CD4-positive, alpha-beta T cell (primary cell): ENCODE measurements around the gene PLCB2. TPM values are rescaled to one million over a fixed set of nuclear protein-coding genes. Genes with fewer than 3 reads are reported as not detected.

Experiments
- ATAC-seq: fragments of 200-7000 bp; cut with Tn5 transposase; one replicate; pipeline ENCODE4 v1.10.0; 2022; ENCODE audit warnings: mild to moderate bottlenecking; ENCODE audit not compliant: poor library complexity
- CTCF ChIA-PET: fragments of 350-600 bp; sonication (Branson Sonifier 250); formaldehyde crosslinking; loops from one replicate; lab custom pipeline; 2021; ENCODE audit warnings: antibody characterized with exemption, inconsistent platforms; lab: Charles Lee
- POLR2A ChIA-PET: fragments of 350-600 bp; sonication (Branson Sonifier 250); formaldehyde crosslinking; loops from one replicate; lab custom pipeline; 2021; ENCODE audit warnings: antibody characterized with exemption, inconsistent platforms; lab: Charles Lee
- DNase-seq, 14 experiments: peaks; one replicate each; pipeline ENCODE4 v3.0.0-alpha.2; 2013 to 2020; ENCODE audit warnings: mixed read lengths in 2 of 14
- H3K27ac ChIP-seq, 2 donors: one replicate each; pipeline versions ENCODE4 v1.5.1 to v1.7.0; 2013; ENCODE audit warnings: low read length in 2 of 2, low read depth in 1 of 2, mild to moderate bottlenecking in 1 of 2
- H3K27me3 ChIP-seq, 2 experiments: 1 replicate in 1 of 2; 2 replicates in 1 of 2; pipeline versions ENCODE4 v1.6.1 to v1.7.0; 2013; ENCODE audit warnings: low read length in 2 of 2, control low read depth in 1 of 2, mild to moderate bottlenecking in 1 of 2, moderate library complexity in 1 of 2; ENCODE audit not compliant: insufficient read depth in 2 of 2, control insufficient read depth in 1 of 2
- H3K36me3 ChIP-seq: one replicate; pipeline ENCODE4 v1.6.1; 2013; ENCODE audit warnings: low read length, control low read depth; ENCODE audit not compliant: insufficient read depth
- H3K4me1 ChIP-seq: one replicate; pipeline ENCODE4 v1.6.1; 2013; ENCODE audit warnings: low read length, control low read depth; ENCODE audit not compliant: insufficient read depth
- H3K4me3 ChIP-seq: one replicate; pipeline ENCODE4 v1.5.1; 2013; ENCODE audit warnings: mild to moderate bottlenecking, low read length, moderate library complexity
- H3K9me3 ChIP-seq, 2 experiments: 1 replicate in 1 of 2; 2 replicates in 1 of 2; pipeline versions ENCODE4 v1.6.1 to v1.7.0; 2013; ENCODE audit warnings: low read length in 2 of 2, mild to moderate bottlenecking in 2 of 2, control low read depth in 1 of 2, moderate library complexity in 1 of 2; ENCODE audit not compliant: control insufficient read depth in 1 of 2, insufficient read depth in 1 of 2
- H3K27ac Mint-ChIP-seq: one replicate; pipeline ENCODE4 v1.8.0; 2020; ENCODE audit warnings: mixed read lengths
- H3K27me3 Mint-ChIP-seq: one replicate; pipeline ENCODE4 v1.8.0; 2021; ENCODE audit warnings: mixed read lengths
- H3K36me3 Mint-ChIP-seq: one replicate; pipeline ENCODE4 v1.8.0; 2021; ENCODE audit warnings: low read depth, mixed read lengths
- H3K4me1 Mint-ChIP-seq: one replicate; pipeline ENCODE4 v1.8.0; 2021; ENCODE audit warnings: low read depth, mixed read lengths
- H3K4me3 Mint-ChIP-seq: one replicate; pipeline ENCODE4 v1.8.0; 2020; ENCODE audit warnings: mild to moderate bottlenecking, mixed read lengths
- H3K9me3 Mint-ChIP-seq: one replicate; pipeline ENCODE4 v1.8.0; 2020; ENCODE audit warnings: mixed read lengths
- CTCF ChIP-seq: fragments of 200-600 bp; IDR thresholded peaks from one replicate; pipeline ENCODE4 v1.8.0; 2022; ENCODE audit warnings: antibody characterized with exemption, mild to moderate bottlenecking
- intact Hi-C, 2 experiments: fragments of 100-400 bp; cut with DNase I in 1 of 2; cut with micrococcal nuclease in 1 of 2; formaldehyde crosslinking; loops; one replicate each; pipeline versions ENCODE4 v1.15.1 to v1.9.0; 2023 to 2025; cut with DNase I, micrococcal nuclease
- total RNA-seq, 174 experiments: library from RNA in 2 of 174; stranded (reverse) in 2 of 174; gene quantifications; one replicate each; pipeline ENCODE4 v1.2.3 and lab custom pipeline; 2021 to 2026

PLCB2 gene
- total RNA-seq, 2 experiments from 2014 or later = 206 to 222 TPM

DNA sequence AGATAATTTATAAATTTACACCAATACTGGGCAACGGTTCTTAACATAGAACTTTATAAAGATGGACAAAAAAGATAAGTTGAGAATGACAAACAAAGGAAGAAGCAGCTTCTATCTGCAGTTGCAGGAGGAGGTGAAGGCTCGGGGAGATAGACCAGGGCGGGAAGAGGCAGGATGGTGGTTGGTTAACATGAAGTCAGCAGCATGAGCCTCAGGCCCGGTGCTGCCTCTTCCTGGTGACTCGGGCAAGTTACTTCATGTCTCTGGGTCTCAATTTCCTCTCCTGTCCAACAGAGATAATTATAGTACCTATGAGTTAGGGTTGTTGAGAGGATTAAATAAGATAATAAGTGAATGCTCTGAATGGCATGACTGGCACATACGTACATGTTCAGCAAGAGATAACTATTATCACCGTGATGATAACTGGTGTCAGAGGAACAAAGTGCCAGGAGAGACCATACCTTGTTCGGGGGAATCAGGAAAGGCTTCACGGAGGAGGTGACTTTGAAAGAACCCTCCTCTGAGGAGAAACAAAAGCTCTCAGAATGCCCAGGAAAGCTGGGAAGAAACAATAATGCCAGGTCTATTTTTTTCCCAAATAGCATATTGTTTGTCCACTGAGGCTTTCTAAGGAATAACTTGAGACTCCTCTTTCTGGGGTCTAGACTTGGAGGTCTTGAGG is 64.5 kb downstream of the PLCB2 start:
- CTCF ChIA-PET = no interaction called here
- intact Hi-C loops = no loop called here

DNA sequence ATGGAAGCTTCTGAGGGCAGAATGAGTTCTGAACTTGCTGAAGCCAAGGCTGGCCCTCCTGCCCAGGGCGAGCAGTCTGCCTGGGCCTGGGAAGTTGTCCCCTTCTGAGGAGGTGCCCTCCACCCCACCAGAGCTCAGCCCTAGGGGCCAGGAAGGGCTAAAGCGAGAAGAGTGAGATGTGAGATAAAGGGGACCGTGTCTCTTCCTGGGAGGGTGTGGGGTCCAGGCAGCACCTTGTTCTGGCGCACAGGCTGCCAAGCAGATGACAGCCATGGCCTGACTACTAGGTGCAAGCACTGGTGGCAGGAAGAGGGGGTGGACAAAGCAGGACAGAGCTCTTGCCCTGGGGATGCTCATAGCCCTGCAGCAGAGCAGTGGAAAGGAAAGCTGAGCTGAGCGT is 65.1 kb downstream of the PLCB2 start:
- intact Hi-C loops = no loop called here

More for the DNA sequence above, 64.5 kb downstream of the PLCB2 start:
- Mint-ChIP-seq H3K27ac (no peak overlapping the region), H3K4me1 (peaks cover 7% of the 10 kb centered on the region), H3K4me3 (no peak overlapping the region), H3K36me3 (no peaks in the 10 kb centered on the region), H3K27me3 (peaks cover 23% of the 10 kb centered on the region), H3K9me3 (no peaks in the 10 kb centered on the region)
- Histone ChIP-seq H3K27ac (no peak overlapping the region), H3K4me3 (no peak overlapping the region), H3K9me3 (peaks cover 0 to 12% of the 10 kb centered on the region in 2 experiments), H3K36me3 (no peaks in the 10 kb centered on the region), H3K27me3 (peaks cover 15 to 23% of the 10 kb centered on the region in 2 experiments), H3K4me1 (peaks cover 10% of the 10 kb centered on the region)
- TF ChIP-seq CTCF = no peak
- no peak for DNase-seq
- POLR2A ChIA-PET = no interaction called here
- ATAC-seq = no peak

DNA sequence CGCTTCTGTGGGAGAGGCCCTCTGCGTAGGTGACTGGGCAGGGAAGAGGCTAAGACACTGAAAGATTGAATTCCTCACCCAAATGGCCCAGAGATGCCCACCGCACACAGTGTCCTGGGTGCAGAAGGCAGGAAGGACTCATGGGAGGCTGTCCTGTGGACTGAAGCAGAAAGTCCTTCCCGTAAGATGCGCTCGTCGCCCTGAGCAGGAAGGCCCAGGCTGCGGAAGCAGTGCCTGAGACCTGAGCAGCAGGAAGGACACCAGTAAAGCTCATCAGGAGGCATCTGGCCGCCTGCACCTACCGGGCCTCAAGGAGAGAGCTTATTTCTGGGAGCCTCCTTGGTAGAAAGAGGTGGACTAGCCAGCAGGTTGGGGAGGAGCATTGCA is 65.5 kb downstream of the PLCB2 start:
- DNase-seq (peak in 1 of 14 experiments; percentile 20), ATAC-seq (no peak)
- Mint-ChIP-seq H3K4me3 (no peak overlapping the region), H3K27ac (no peak overlapping the region), H3K27me3 (peaks cover 30% of the 10 kb centered on the region), H3K36me3 (no peaks in the 10 kb centered on the region), H3K4me1 (peaks cover 7% of the 10 kb centered on the region), H3K9me3 (no peaks in the 10 kb centered on the region)
- intact Hi-C loops = no loop called here
- TF ChIP-seq CTCF = no peak
- CTCF ChIA-PET = no interaction called here
- POLR2A ChIA-PET = no interaction called here
- peaks cover 0 to 12% of the 10 kb centered on the region in 2 experiments for H3K9me3 ChIP-seq
- H3K27ac ChIP-seq = no peak overlapping the region
- no peaks in the 10 kb centered on the region for H3K36me3 ChIP-seq
- no peak overlapping the region for H3K4me3 ChIP-seq
- H3K4me1 ChIP-seq = peaks cover 10% of the 10 kb centered on the region
- peaks cover 15 to 23% of the 10 kb centered on the region in 2 experiments for H3K27me3 ChIP-seq

More for the DNA sequence above, 65.1 kb downstream of the PLCB2 start:
- peaks cover 10% of the 10 kb centered on the region for H3K4me1 ChIP-seq
- H3K4me1 Mint-ChIP-seq = peaks cover 7% of the 10 kb centered on the region
- no peak overlapping the region for H3K27ac ChIP-seq
- H3K27me3 ChIP-seq = peaks cover 15 to 23% of the 10 kb centered on the region in 2 experiments
- CTCF ChIA-PET = no interaction called here
- peaks cover 0 to 12% of the 10 kb centered on the region in 2 experiments for H3K9me3 ChIP-seq
- ATAC-seq (no peak), DNase-seq (peak in 1 of 14 experiments; percentile 20)
- no peaks in the 10 kb centered on the region for H3K36me3 Mint-ChIP-seq
- no peak overlapping the region for H3K27ac Mint-ChIP-seq
- POLR2A ChIA-PET = no interaction called here
- H3K27me3 Mint-ChIP-seq = peaks cover 30% of the 10 kb centered on the region
- no peak overlapping the region for H3K4me3 ChIP-seq
- TF ChIP-seq CTCF = no peak
- no peak overlapping the region for H3K4me3 Mint-ChIP-seq
- H3K9me3 Mint-ChIP-seq = no peaks in the 10 kb centered on the region
- H3K36me3 ChIP-seq = no peaks in the 10 kb centered on the region
